HG03565 (cell line): ENCODE data around the gene FASTK.

ENCODE experiments used
- ATAC-seq: cut with Tn5 transposase; IDR thresholded peaks from one replicate; pipeline ENCODE4 v1.9.1; 2021; ENCODE audit warnings: mild to moderate bottlenecking, moderate library complexity; ENCODE audit not compliant: unreplicated experiment

Gene FASTK

DNA sequence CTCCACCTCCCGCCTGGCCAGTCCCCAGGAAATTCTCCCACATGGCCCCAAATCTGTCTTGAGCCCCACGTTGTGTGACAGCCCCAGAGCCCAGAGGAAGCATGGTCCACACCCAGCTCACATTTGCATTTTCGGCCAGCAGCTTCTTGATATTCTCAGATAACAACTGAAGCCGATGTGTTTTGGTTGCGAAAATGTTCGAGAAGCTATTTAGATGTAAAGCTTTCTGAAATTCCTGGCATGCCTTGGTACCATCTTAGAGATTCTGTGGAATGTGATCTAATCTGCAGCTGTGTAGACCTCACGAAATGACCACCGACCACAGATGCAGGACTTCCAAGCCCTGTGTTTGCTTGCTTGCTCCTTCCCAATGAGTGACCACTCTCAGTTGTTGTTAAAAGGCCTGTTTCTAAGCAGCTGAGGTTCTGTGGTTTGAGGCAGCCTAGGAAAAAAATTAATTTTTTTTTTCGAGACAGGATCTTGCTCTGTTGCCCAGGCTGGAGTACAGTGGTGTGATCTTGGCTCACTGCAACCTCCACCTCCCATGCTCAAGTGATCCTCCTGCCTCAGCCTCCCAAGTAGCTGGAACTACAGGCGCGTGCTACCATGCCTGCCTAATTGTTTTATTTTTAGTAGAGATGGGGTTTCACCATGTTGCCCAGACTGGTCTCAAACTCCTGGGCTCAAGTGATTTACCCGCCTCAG lies 12.4 kb downstream of the FASTK start:
- ATAC-seq, result no peak

DNA sequence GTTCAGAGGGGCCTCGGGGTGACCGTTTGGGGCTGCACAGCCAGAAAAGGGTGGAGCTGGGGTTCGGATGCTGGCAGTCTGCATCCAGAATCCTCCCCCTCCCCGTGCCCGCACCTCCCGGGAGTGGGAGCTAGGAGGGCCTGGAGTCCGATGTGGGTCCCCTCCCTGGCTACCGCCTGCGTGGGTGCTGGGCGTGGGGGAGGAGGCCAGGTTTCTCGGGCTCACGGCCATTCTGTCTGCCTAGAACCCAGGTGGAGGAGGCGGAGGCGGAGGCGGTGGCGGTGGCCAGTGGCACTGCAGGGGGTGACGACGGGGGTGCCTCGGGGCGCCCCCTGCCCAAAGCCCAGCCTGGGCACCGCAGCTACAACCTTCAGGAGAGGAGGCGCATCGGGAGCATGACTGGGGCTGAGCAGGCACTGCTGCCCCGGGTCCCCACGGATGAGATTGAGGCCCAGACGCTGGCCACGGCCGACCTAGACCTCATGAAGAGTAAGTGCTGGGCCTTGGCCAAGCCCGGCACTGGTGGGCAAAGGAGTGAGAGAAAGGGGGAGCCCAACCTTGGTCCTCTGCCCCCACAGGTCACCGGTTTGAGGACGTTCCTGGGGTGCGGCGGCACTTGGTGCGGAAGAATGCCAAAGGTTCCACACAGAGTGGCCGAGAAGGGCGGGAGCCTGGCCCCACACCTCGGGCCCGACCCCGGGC lies 14.2 kb downstream of the FASTK start:
- ATAC-seq, result no peak

DNA sequence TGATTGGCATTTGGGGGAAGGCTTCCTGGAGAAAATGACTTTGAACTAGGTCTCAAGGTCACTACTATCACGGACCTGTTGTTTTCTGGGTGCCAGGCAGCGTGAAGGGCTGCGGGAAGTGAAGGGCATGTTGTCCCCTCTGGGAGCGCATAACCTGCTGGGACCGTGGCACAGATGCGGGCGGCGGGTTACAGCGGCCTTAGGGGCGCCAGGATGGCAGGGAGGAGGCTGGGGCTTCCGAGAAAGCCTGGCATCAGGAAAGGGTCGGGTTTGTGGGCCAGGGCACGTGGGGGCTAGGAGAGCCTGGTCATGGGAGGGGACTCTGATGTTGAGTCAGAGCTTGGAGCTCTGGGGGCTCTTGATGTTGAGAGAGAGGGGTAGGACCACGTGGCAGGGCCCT lies 15.1 kb downstream of the FASTK start:
- ATAC-seq, result no peak

DNA sequence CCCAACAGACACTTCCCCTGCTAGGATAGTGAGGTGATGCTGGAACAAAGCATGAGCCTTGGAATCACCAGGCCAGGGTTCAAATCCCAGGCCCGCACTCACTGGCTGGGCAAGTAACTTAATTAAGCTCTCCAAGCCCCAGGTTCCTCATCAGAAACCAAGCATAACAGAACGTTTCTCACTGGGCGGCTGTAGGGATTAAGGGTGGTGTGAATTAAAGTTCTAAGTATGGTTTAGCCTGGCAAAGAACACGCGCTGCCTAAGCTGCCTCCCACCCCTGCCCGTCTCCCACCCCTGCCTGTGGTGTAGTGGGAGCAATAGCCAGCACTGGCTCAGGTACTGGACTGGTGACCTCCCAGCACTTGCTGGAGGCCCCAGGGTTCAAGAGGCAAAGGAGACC lies 15.6 kb downstream of the FASTK start:
- ATAC-seq, result no peak

DNA sequence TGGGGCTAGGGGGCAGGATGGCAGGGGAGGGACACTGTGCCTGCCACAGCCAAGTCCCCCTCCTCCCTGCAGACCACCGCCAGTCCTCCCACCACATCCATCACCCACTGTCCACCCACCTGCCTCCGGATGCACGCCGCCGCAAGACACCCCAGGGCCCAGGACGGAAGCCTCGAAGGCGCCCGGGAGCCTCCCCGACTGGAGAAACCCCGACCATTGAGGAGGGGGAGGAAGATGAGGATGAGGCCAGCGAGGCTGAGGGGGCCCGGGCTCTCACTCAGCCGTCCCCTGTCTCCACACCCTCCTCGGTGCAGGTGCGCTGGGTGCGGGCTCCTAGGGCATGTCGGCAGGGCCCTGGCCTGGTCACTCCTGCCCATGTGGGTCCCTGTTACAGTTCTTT lies 16.2 kb downstream of the FASTK start:
- ATAC-seq, result no peak

DNA sequence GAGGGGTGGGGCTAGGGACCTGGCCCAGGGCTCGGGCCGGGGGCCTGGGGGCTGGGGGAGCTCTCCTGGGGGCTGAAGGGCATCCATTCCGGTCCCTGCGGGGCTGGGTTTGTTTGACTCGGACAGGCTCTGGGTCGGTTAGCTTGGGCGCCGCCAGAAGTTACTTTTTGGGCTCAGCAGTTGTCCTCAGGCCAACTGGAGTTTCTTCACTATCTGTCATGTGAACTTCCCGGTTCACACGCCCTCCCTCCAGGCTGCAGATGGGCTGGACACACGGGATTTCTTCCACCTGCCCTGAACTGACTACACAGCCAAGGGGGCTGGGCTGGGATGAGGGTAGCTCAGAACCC lies 17.4 kb downstream of the FASTK start:
- ATAC-seq, result no peak

DNA sequence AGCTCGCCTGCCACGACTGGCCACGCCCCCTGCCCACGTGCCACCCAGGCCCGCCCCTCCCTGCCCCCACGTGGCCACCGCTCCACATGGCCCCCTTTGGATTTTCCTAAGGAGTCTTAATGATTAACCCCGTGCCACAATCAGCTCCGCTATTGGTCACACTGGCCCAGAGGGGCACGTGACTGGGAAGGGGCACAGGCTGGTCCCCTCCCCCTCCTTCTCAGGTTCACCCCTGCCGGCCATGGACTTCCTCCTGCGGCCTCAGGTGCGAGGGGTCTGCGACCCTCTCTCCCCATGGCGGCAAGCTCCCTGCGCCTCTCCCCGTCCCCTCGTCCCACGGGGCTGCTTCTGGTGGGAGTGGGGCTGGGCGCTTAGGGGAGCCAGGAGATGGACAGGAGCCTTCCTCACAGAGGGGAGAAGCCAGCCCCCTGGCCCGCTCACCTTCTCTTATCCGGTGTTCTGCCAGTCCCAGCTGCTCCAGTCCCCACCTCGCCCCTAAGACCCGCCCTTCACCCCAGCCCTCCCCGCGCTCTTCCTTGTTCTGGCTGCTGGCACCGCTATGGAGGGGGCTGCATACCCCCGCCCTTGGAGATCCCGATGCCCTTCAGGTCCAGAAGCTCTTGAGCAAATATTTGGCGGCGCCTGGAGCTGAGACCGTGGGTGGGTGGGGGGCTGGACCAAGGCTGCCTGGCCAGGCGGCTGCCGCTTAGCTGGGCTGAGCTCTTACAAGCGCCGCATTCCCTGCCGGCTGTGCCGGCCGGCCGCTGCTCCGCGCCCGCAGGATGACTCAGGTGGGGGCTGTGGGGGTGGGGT lies 18.0 kb downstream of the FASTK start:
- no peak for ATAC-seq

DNA sequence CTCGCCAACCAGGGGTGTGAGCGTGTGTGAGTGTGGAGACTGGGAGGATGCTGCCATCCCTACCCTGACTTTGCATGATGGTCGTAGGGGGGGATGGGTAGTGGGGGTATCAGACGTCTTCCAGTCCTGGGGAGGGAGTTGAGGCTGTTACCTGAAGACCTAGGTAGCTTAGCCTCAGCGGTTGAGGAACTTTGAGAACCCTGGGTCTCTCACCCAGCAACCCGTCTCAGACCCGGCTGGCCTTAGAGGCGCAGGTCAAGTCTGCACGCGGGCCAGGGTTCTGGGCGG lies 18.6 kb downstream of the FASTK start:
- ATAC-seq, result no peak

DNA sequence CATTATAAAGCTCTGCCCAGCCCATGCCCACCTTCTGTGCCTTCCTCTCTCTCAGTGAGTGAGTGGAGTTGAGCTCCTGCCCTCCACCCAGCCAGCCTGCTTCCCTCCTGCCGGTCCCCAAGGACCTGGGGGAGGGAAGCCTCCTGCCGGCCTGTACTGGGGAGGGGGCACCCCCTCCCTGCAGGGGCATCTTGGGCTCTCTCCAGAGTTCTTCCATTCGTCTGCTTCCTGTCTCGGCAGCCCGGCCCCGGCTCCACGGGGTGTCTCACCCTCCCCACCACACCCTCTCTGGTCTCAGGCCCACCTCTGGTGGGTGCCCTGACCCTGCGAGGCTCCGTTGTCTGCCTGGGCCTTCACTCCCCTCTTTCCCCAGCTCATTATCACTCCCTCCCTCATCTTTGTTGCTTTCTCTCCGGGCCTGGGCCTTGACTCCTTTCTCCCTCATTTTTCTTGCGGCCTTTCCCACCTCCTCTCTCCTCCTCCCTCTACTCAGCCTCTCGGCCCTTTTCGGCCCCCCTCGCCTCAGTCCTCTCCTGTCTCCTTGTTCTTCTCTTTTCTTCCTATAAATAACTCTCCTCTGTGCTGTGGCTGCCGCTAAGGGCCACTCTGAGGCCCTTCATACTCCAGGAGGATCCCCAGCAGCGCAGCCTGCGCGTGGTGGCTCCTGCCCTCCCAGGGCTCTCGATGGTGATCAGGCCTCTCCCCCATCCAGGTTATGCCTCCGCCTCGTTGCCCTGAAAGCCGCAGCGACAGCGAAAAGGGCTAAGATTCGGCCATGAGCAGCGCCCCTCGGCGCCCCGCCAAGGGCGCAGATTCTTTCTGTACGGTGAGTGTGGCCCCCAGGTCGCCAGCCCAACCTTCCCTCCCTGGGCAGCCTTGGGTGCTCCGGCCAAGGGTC lies 19.1 kb downstream of the FASTK start:
- ATAC-seq, result no peak

DNA sequence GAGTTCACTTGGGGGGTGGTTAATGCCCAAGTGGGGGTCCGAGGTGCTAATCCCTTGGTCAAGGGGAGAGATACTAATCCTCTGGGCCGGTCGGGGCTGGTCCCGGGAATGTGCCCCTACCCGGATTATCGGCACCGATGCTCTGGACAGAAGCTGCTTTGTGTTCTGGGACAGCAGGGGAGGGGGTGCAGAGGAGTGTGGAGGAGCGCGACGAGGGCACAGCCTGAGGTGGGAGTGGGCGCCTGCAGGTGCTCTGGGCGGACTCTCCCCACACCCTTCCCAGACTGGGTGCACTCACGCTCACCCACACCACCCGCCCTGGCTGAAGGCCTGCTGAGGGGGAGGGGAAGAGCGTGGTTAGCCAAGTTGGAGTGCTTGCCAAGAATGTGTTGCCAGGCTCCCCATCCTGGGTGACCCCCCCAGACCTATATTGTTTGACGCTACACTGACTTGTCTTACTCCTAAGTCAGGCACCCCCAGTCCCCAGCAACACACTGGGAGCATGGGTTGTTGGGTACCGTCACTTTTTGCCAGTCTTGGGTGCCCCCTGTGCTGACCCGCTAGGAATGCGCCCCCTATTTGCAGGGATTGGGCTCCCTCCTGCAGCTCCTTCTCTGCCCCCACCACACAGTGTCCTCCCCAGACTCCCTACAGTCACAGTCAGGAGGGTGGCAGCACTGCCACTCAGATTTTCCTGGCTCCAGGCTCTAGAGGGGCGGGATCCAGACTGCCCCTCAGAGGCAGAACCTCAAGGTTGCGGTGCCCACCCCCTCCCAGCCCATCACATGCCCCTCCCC lies 20.0 kb downstream of the FASTK start:
- ATAC-seq, result no peak

DNA sequence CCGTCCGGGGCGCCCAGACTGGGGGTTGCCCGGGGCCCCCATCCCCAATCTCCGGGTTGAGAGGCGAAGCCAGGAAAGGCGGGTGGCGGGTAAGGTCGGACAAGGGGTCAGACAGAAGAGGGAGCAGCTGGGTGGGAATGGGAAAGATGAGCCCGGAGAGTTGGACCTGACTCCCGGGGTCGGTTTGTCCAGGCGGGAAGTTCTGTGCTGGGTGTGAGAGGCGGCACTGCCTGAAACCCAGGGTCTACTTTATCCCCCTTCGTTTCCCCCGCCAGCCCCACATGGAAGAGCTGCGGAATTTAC lies 20.5 kb downstream of the FASTK start:
- ATAC-seq, result no peak

DNA sequence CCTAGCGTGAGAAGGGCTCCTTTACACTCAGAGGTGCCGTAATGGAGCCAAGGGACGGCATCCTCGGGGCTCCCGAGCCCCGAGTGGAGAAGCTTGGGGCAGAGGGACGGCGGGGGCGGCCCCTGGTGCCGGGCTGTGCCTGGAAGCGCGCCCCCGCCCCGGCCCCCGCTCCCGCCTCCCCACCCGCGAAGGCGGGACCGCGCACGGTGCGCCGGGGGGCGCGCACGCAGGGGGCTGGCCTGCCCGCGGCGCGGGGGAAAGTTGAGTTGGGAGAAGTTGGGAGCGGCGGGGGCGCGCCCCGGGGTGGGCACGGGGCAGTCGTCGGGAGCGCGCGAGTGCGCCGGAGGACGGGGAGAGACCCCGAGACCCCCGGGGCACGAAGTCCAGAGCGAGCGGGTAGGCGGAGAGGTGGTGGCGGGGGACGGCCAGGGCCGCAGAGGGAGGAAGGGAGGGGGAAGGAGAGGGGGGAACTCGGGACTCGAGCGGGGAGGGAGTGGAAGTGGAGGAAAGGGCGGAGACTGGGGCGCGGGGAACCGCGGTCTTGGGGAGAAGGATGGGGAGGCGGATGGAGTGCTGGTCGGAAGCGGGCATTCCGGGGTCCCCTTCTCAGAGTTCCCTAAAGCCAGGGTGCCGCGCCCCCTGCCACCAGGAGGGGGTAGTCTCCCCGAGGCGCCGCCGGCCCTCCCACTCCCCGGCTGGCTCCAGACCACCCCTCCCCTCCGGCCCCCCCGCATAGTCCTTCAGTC lies 21.1 kb downstream of the FASTK start, which contains the start of gene SLC4A2:
SLC4A2 (plus strand) TSS at position 223 of the 746 bp plus-strand sequence. CDS start 2,399 bp downstream, outside the sequence.
- ATAC-seq, result no peak

DNA sequence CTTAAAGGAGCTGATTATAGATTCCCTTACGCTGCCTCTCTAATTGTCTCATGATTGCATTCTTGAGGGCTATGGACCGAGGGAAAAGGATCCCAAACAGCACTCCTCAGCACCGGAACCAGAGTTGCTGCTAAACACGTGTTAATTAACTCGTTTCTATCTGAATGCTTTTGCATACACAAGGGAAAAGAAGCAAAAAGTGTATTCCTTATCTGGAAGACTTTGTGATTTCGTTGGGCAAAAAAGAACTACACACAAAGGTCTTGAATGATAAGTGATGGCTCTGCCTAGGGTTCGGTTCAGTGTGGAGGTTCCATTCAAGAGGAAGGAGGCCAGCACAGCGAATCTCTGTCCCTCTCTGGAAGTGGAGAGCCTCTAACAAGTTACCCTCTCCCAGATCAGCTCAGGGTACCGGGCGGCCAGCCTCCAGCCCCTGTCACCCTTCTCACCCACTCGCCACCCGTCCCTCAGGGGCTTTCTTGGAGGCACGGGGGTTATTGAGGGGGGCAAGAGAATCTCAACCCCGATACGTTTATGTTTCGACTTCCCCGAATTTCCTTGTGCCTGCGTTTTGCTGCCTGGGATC lies 21.7 kb downstream of the FASTK start:
- no peak for ATAC-seq

DNA sequence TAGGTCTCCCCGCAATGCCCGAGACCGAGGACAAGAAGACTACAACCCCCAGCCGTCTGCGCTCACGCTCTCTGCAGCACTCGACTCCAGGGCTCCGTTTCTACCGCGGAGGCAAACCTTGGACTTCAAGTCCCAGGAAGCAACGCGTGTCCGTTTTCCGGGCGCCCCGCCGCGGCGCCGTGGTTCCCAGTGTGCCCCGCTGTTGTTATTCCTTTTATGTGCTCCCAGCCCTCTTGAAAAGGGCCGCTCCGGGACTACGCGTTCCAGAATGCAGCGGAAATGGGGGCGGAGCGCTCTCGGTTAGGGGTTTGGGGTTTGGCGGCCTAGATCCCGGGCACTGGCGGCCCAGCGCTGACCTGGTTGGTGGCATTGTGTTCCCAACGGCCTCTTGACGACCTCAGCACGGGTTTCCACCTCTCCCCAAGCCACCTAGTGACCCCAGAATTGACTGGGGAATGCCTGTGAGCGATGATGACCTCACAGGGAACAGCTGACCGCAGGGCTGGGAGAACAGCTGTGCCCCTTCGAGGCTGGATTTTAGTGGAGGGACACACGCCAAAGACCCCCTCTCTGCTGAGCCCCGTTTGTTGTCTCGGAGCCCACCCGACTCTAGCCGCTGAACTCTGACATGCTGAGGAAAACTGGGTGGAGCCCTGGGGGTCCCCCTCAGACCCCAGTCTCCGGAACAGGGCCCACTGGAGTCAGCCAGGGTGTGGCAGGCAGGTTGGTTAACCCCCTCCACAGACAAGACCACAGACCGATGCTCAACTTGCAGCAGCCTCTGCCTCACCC lies 22.4 kb downstream of the FASTK start:
- peak; percentile 82 for ATAC-seq

DNA sequence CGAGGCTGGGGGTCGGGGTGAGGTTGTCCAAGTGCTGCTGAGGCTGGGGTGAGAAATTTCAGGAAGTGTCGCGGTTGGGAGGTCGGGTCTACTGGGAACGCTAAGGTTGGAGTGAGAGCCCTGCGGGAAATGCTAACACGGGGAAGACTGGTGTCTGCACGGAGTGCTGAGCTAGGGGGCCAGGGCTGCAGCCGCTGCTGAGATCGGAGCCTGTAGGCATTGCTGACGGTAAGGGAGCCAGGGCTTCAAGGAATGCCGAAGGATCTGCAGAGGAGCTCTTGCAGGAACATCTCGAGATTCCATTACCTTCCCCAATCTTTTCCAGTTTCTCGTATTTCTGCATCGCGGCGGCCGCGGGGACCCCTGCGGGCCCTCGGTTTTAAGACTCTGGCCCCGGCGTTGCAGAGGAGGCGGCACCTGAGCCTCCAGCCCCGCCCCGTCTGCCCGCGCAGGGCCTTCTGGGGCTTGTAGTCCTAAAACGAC lies 23.1 kb downstream of the FASTK start, which contains the start of gene CDK5:
CDK5 (minus strand) TSS at position 392 of the 483 bp plus-strand sequence; CDS start at position 343, 49 bp downstream.
- ATAC-seq, result peak; percentile 0

DNA sequence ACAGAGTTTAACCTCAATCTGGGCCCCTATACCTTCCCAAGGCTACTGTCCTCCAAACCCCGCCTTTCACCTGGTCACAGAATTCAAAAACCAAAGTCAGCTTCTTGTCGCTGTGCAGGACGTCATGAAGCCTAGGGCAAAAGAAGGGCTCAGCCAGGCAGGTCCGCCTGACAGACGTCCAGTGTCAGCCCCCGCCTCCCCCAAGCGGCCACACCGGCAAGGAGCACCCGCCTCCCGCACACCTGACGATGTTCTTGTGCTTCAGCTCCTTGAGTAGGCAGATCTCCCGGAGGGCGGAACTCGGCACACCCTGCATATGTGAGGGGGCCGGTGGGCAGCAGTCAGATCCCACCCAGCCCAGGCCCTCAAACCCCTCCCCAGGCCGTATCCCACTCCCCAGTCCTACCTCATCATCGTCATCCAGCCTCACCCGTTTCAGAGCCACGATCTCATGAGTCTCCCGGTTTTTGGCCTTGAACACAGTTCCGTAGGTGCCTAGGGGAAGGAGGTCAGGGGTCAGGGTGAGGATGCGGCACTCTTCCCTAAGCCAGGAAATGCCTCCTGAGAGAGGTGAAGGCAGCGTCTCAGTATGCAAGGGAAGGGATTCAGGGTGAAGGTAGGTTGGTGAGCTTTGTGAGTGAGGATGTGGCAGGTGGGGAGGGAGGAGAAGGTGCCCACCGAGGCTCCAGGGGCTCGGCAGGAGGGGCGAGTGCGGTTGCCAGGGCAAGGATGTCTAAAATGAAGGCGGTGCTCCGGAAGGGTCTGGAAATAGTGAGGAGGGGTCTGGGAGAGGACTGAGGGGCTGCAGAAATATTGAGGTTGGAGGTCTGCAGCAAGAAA lies 23.7 kb downstream of the FASTK start:
- ATAC-seq, result no peak

DNA sequence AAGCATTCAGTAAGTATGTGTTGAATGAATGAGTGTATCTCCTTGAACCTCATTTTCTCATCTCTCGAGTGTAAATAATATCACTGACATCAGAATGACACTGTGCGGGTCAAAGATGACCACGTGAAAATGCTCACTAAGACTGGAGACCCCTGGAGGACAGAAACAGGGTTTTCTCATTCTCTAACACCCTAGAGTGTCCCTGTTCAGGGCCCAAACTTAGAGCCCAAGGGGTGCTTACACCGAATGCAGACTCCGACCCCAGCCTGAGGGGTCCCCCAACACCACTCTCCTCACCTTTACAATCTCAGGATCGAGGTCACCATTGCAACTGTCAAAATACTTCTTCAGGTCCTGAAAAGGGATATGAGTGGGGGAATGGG lies 24.3 kb downstream of the FASTK start:
- ATAC-seq, result no peak
